ENCODE results near the gene TMC7. TPM values are rescaled to one million over a fixed set of nuclear protein-coding genes. Genes with fewer than 3 reads are reported as not detected.

Gene TMC7
- total RNA-seq, 4 donors from 2014 or later = 0.11 to 0.94 (median 0.50) TPM; not detected in 1

DNA sequence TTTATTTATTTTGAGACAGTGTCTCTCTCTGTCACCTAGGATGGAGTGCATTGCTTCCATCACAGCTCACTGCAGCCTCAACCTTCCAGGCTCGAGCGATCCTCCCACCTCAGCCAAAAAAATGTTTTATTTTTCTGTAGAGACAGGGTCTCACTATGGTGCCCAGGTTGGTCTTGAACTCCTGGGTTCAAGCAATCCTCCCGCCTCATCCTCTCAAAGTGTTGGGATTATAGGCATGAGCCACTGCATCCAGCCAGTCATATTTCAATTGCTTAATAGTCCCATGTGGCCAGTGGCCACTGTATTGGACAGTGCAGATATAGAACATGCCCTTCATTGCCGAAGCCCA is 15.3 kb downstream of the TMC7 start:
- no peaks in the 10 kb centered on the region for H3K9me3 ChIP-seq
- H3K27ac ChIP-seq = no peak overlapping the region
- DNase-seq = no peak
- intact Hi-C loops (cut with DNase I) = no loop called here
- H3K4me1 ChIP-seq = no peaks in the 10 kb centered on the region
- TF ChIP-seq, protein P1, sequence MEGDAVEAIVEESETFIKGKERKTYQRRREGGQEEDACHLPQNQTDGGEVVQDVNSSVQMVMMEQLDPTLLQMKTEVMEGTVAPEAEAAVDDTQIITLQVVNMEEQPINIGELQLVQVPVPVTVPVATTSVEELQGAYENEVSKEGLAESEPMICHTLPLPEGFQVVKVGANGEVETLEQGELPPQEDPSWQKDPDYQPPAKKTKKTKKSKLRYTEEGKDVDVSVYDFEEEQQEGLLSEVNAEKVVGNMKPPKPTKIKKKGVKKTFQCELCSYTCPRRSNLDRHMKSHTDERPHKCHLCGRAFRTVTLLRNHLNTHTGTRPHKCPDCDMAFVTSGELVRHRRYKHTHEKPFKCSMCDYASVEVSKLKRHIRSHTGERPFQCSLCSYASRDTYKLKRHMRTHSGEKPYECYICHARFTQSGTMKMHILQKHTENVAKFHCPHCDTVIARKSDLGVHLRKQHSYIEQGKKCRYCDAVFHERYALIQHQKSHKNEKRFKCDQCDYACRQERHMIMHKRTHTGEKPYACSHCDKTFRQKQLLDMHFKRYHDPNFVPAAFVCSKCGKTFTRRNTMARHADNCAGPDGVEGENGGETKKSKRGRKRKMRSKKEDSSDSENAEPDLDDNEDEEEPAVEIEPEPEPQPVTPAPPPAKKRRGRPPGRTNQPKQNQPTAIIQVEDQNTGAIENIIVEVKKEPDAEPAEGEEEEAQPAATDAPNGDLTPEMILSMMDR (IDR thresholded peaks at IDR 0.05) = no peak
- TF ChIP-seq POLR2A (IDR thresholded peaks at IDR 0.05) = no peak
- WGBS, 2 donors = 91 to 95% methylated on average over 4 of the region's 4 CpGs
- H3K4me3 ChIP-seq (replicated peaks in 1 of 3) = no peak overlapping the region
- no peaks in the 10 kb centered on the region for H3K36me3 ChIP-seq
- no peaks in the 10 kb centered on the region for H3K27me3 ChIP-seq

DNA sequence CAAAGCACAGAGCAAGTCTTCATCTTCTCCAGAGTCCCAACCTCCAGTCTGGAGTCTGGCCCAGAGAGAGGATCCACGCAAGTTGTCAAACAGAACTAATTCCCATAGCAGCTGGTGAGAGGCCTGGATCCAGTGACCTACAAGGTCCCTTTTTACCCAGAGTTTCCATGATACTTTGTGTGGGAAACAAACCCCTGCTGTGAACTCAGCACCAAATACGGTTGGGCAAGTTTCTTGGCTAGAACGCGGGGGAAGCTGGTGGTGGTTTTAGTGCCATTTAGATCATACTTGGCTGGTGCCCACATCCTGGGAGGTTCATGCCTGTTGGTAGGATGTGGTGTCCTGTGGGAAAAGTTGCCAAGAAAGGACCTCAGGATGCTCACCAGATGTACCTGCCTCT is 18.1 kb downstream of the TMC7 start:
- Histone ChIP-seq H3K9me3 (no peaks in the 10 kb centered on the region), H3K27me3 (no peaks in the 10 kb centered on the region), H3K36me3 (no peaks in the 10 kb centered on the region), H3K4me3 (replicated peaks in 1 of 3) (no peak overlapping the region), H3K27ac (no peak overlapping the region), H3K4me1 (no peaks in the 10 kb centered on the region)
- TF ChIP-seq, protein P1 (IDR thresholded peaks at IDR 0.05) = no peak
- no peak for TF ChIP-seq POLR2A (IDR thresholded peaks at IDR 0.05)
- DNase-seq = no peak
- intact Hi-C loops (cut with DNase I) = no loop called here
- 53 to 74% methylated on average over 4 of the region's 4 CpGs for WGBS, 2 donors

DNA sequence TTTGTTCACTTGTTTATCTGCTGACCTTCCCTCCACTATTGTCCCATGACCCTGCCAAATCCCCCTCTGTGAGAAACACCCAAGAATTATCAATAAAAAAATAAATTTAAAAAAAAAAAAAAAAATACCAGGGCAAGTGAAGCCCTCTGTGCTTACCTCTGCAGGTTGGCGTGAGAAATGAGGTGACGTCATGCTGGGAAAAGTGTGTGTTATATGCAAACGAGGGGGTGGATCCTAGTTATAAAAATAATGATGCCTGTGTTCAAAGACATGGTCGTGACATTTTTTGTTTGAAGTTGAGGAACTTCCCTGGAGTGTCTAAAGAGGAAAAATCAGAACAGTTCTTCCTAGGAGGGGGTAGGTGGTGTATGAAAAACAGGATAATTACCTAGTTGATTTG is 20.2 kb downstream of the TMC7 start:
- H3K27ac ChIP-seq = no peak overlapping the region
- intact Hi-C loops (cut with DNase I) = no loop called here
- H3K4me3 ChIP-seq (replicated peaks in 1 of 3) = no peak overlapping the region
- no peaks in the 10 kb centered on the region for H3K4me1 ChIP-seq
- TF ChIP-seq POLR2A (IDR thresholded peaks at IDR 0.05) = no peak
- TF ChIP-seq, protein P1 (IDR thresholded peaks at IDR 0.05) = no peak
- H3K27me3 ChIP-seq = no peaks in the 10 kb centered on the region
- no peaks in the 10 kb centered on the region for H3K9me3 ChIP-seq
- no peaks in the 10 kb centered on the region for H3K36me3 ChIP-seq
- WGBS, 2 donors = 75 to 76% methylated on average over 4 of the region's 4 CpGs
- DNase-seq = no peak

DNA sequence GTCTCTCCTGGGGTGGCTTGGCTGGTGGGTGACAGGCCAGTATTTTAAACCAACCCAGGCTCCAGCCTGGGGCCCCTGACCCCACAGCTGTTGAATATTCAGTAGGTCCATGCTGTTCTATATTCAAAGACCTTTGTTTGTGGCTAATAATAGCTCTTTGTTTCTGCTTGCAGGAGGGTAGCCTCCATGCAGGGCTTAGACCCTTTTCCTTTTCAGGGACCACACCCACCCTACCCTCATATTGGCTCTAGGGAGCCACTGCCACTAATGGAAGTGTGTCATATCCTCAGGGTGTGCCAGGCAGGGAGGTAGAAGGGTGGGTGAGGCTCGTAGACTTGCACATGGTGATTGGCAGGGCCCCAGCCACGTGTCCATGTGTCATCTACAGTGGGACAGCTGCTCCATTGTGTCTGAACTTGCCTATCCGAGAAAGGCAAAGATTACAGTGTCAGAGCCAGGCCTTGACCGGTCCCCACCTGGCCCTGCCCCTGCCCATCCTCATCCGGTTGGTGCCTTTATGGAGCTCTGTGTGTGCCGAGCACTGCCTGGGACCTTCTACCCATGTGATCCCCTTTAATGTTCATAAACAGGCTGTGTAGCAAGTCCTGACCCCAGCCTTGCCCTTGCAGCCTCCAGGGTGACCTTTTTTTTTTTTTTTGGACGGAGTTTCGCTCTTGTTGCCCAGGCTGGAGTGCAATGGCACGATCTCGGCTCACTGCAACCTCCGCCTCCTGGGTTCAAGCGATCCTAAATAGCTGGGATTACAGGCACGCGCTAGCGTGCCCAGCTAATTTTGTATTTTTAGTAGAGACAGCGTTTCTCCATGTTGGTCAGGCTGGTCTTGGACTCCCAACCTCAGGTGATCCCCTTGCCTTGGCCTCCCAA is 22.1 kb downstream of the TMC7 start:
- no peak overlapping the region for H3K4me3 ChIP-seq (replicated peaks in 1 of 3)
- H3K36me3 ChIP-seq = no peaks in the 10 kb centered on the region
- intact Hi-C loops (cut with DNase I) = no loop called here
- TF ChIP-seq, protein P1 (IDR thresholded peaks at IDR 0.05) = no peak
- no peak for TF ChIP-seq POLR2A (IDR thresholded peaks at IDR 0.05)
- H3K4me1 ChIP-seq = no peaks in the 10 kb centered on the region
- no peaks in the 10 kb centered on the region for H3K9me3 ChIP-seq
- no peaks in the 10 kb centered on the region for H3K27me3 ChIP-seq
- WGBS, 2 donors = 85 to 87% methylated on average over 14 to 16 of the region's 16 CpGs
- no peak for DNase-seq
- H3K27ac ChIP-seq = no peak overlapping the region
